HUES64 (cell line): Measurements from ENCODE around the gene AJAP1.

Experiments
- H3K27ac ChIP-seq: 2 replicates; pipeline ENCODE4 v1.7.0; 2013; ENCODE audit warnings: low read depth, low read length, inconsistent platforms
- H3K27me3 ChIP-seq: 2 replicates; pipeline ENCODE4 v1.6.1; 2013; ENCODE audit warnings: mild to moderate bottlenecking, low read length; ENCODE audit not compliant: insufficient read depth
- H3K36me3 ChIP-seq: 2 replicates; pipeline ENCODE4 v1.6.1; 2013; ENCODE audit warnings: mild to moderate bottlenecking, low read length; ENCODE audit not compliant: insufficient read depth
- H3K4me1 ChIP-seq: 2 replicates; pipeline ENCODE4 v1.6.1; 2013; ENCODE audit warnings: mild to moderate bottlenecking, low read length, moderate library complexity; ENCODE audit not compliant: insufficient read depth
- H3K4me3 ChIP-seq: 2 replicates; pipeline ENCODE4 v1.5.1; 2013; ENCODE audit warnings: mild to moderate bottlenecking, low read length, moderate library complexity
- H3K9ac ChIP-seq: 2 replicates; pipeline ENCODE4 v1.6.1; 2013; ENCODE audit warnings: mild to moderate bottlenecking, low read depth, low read length
- H3K9me3 ChIP-seq: 2 replicates; pipeline ENCODE4 v1.6.1; 2013; ENCODE audit warnings: low read depth, low read length; ENCODE audit not compliant: insufficient read depth
- WGBS: fragments of 150-250, 120-280 bp; methylation state at CpG from one replicate; pipeline ENCODE4 v1.1.7; 2013; ENCODE audit warnings: missing lambda C conversion rate; 5-methylcytosine and 5-hydroxymethylcytosine counted together

The AJAP1 gene

DNA sequence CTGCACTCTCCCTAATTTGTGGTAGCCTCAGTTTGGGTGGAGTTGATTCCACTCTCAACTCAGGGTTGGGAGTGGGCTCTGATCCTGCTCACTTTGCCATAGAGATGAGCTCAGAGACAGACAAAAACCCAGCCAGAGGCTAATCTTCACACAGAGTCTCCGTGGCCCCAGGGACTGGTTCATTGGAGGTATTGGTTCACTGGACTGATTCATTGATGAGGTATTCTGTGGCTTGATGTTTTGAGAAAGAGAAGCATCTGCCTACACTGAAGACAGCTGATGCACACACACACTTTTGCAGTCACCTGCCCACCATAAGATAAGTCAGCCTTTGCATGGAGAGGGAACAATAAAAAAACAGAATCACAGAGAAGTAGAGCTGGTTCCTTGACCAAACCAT is 183.8 kb downstream of the AJAP1 start:
- peaks cover 12% of the 10 kb centered on the region for H3K9me3 ChIP-seq
- H3K27me3 ChIP-seq, result no peaks in the 10 kb centered on the region

More for the DNA sequence above, 183.8 kb downstream of the AJAP1 start:
- H3K4me1 ChIP-seq, result 0 out of 2 replicates have a peak, but pooled peaks cover 3% of the 10 kb centered on the region
- H3K9ac ChIP-seq, result no peak overlapping the region
- WGBS, result 93% methylated on average over 1 of the region's 1 CpG
- no peaks in the 10 kb centered on the region for H3K36me3 ChIP-seq
- no peak overlapping the region for H3K27ac ChIP-seq
- H3K4me3 ChIP-seq, result no peak overlapping the region
